ENCODE data around the gene BTRC.

The BTRC gene

GRCh38 chr10:101405001-101405400 lies 51.0 kb downstream of the BTRC start:
- Histone ChIP-seq H2AFZ (ENCODE audit: insufficient read depth, low read length, poor library complexity) (no peak overlapping the region), H4K12ac (ENCODE audit: low read depth, low read length) (no peak overlapping the region), H3K79me2 (ENCODE audit: control insufficient read depth, insufficient read depth, low read length, poor library complexity) (no peaks in the 10 kb centered on the region), H4K91ac (ENCODE audit: low read depth, low read length) (no peak overlapping the region), H2AK5ac (ENCODE audit: low read length) (no peak overlapping the region), H3K23ac (ENCODE audit: low read length) (no peak overlapping the region), H3K4ac (ENCODE audit: low read depth, low read length) (no peak overlapping the region), H3K27me3 (ENCODE audit: insufficient read depth, low read length) (no peaks in the 10 kb centered on the region), H3K4me2 (ENCODE audit: low read length) (no peak overlapping the region), H3K9ac (ENCODE audit: low read length) (no peak overlapping the region), H3K9me3 (ENCODE audit: insufficient read depth, low read depth, low read length) (no peaks in the 10 kb centered on the region), H3K79me1 (ENCODE audit: low read length) (no peaks in the 10 kb centered on the region), H3K27ac (ENCODE audit: low read depth, low read length) (no peak overlapping the region), H3K4me1 (ENCODE audit: control insufficient read depth in 1 of 2, insufficient read depth in 2 of 2, low read length in 2 of 2) (peaks cover 3 to 4% of the 10 kb centered on the region in 2 experiments), H3K14ac (ENCODE audit: low read length) (no peak overlapping the region), H3K18ac (ENCODE audit: low read length) (no peak overlapping the region), H3K36me3 (ENCODE audit: control insufficient read depth in 1 of 2, insufficient read depth in 2 of 2, low read length in 2 of 2) (no peaks in the 10 kb centered on the region), H2BK120ac (ENCODE audit: insufficient read depth, low read length, poor library complexity) (no peak overlapping the region), H3K4me3 (ENCODE audit: low read depth, low read length) (no peak overlapping the region), H4K8ac (ENCODE audit: low read depth, low read length) (no peak overlapping the region), H2BK12ac (ENCODE audit: low read length) (no peak overlapping the region), H2BK5ac (ENCODE audit: low read depth, low read length, poor library complexity) (no peak overlapping the region)
- no CpG with 5 or more reads among the region's 2 CpGs for WGBS (ENCODE audit: extremely low coverage, insufficient coverage, insufficient read length)
- no peak for DNase-seq

DNA sequence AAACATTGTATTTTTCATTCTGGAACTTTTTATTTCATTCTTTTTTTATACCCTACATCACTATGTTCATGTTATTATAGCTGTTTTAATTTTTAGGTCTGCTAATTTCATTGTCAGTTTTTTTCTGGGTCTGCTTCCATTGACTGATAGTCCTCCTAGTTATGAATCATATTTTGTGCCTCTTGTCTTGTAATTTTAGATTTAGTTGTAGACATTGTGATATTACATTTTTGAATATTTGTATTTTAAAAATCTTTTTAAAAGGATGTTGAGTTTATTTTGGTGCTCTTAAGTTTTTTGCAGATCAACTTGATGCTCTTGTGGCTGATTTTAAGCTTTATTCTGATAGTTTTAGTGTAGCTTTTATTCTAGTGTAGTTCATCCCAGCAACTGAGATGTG lies 57.6 kb downstream of the BTRC start:
- Histone ChIP-seq H3K4ac (ENCODE audit: low read depth, low read length) (no peak overlapping the region), H3K79me1 (ENCODE audit: low read length) (no peaks in the 10 kb centered on the region)

DNA sequence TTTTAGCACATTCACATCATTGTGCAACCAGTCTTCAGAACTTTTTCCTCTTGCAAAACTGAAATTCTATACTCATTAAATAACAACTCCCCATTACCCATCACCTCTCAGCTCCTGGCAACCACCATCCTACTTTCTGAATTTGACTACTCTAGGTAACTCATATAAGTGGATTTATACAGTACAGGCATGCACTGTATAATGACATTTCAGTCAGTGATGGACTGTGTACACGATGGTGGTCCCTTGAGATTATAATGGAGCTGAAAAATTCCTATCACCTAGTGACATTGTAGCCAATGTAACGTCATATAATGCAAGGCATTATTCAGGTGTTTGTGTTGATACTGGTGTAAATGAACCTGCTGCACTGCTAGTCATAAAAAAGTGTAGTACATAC lies 60.1 kb downstream of the BTRC start:
- Histone ChIP-seq H3K18ac (ENCODE audit: low read length) (no peak overlapping the region), H3K27ac (ENCODE audit: low read depth, low read length) (no peak overlapping the region), H3K79me2 (ENCODE audit: control insufficient read depth, insufficient read depth, low read length, poor library complexity) (no peaks in the 10 kb centered on the region), H3K4me2 (ENCODE audit: low read length) (no peak overlapping the region), H3K4me1 (ENCODE audit: control insufficient read depth in 1 of 2, insufficient read depth in 2 of 2, low read length in 2 of 2) (no peaks in the 10 kb centered on the region), H3K4ac (ENCODE audit: low read depth, low read length) (no peak overlapping the region), H2AFZ (ENCODE audit: insufficient read depth, low read length, poor library complexity) (no peak overlapping the region), H4K12ac (ENCODE audit: low read depth, low read length) (no peak overlapping the region), H2AK5ac (ENCODE audit: low read length) (no peak overlapping the region), H2BK12ac (ENCODE audit: low read length) (no peak overlapping the region), H3K4me3 (ENCODE audit: low read depth, low read length) (no peak overlapping the region), H3K36me3 (ENCODE audit: control insufficient read depth in 1 of 2, insufficient read depth in 2 of 2, low read length in 2 of 2) (no peaks in the 10 kb centered on the region), H2BK5ac (ENCODE audit: low read depth, low read length, poor library complexity) (no peak overlapping the region), H4K8ac (ENCODE audit: low read depth, low read length) (no peak overlapping the region), H3K14ac (ENCODE audit: low read length) (no peak overlapping the region), H3K9me3 (ENCODE audit: insufficient read depth, low read depth, low read length) (no peaks in the 10 kb centered on the region), H4K91ac (ENCODE audit: low read depth, low read length) (no peak overlapping the region), H3K27me3 (ENCODE audit: insufficient read depth, low read length) (no peaks in the 10 kb centered on the region), H3K23ac (ENCODE audit: low read length) (no peak overlapping the region), H2BK120ac (ENCODE audit: insufficient read depth, low read length, poor library complexity) (no peak overlapping the region), H3K9ac (ENCODE audit: low read length) (no peak overlapping the region), H3K79me1 (ENCODE audit: low read length) (no peaks in the 10 kb centered on the region)
- WGBS (ENCODE audit: extremely low coverage, insufficient coverage, insufficient read length), result no CpG with 5 or more reads among the region's 2 CpGs
- DNase-seq, result no peak

More for the DNA sequence above, 57.6 kb downstream of the BTRC start:
- H3K18ac ChIP-seq (ENCODE audit: low read length), result no peak overlapping the region
- H3K4me3 ChIP-seq (ENCODE audit: low read depth, low read length), result no peak overlapping the region
- no peaks in the 10 kb centered on the region for H3K4me1 ChIP-seq (ENCODE audit: control insufficient read depth in 1 of 2, insufficient read depth in 2 of 2, low read length in 2 of 2)
- no peak overlapping the region for H3K23ac ChIP-seq (ENCODE audit: low read length)
- no peak overlapping the region for H3K9ac ChIP-seq (ENCODE audit: low read length)
- H3K9me3 ChIP-seq (ENCODE audit: insufficient read depth, low read depth, low read length), result no peaks in the 10 kb centered on the region
- H4K12ac ChIP-seq (ENCODE audit: low read depth, low read length), result no peak overlapping the region
- DNase-seq, result no peak
- H3K27me3 ChIP-seq (ENCODE audit: insufficient read depth, low read length), result no peaks in the 10 kb centered on the region
- H3K14ac ChIP-seq (ENCODE audit: low read length), result no peak overlapping the region
- no peak overlapping the region for H4K8ac ChIP-seq (ENCODE audit: low read depth, low read length)
- no peak overlapping the region for H3K27ac ChIP-seq (ENCODE audit: low read depth, low read length)
- no peaks in the 10 kb centered on the region for H3K79me2 ChIP-seq (ENCODE audit: control insufficient read depth, insufficient read depth, low read length, poor library complexity)
- H2BK5ac ChIP-seq (ENCODE audit: low read depth, low read length, poor library complexity), result no peak overlapping the region
- H3K4me2 ChIP-seq (ENCODE audit: low read length), result no peak overlapping the region
- no peaks in the 10 kb centered on the region for H3K36me3 ChIP-seq (ENCODE audit: control insufficient read depth in 1 of 2, insufficient read depth in 2 of 2, low read length in 2 of 2)
- H2AK5ac ChIP-seq (ENCODE audit: low read length), result no peak overlapping the region
- no peak overlapping the region for H4K91ac ChIP-seq (ENCODE audit: low read depth, low read length)
- H2BK120ac ChIP-seq (ENCODE audit: insufficient read depth, low read length, poor library complexity), result no peak overlapping the region
- no peak overlapping the region for H2AFZ ChIP-seq (ENCODE audit: insufficient read depth, low read length, poor library complexity)
- no peak overlapping the region for H2BK12ac ChIP-seq (ENCODE audit: low read length)

DNA sequence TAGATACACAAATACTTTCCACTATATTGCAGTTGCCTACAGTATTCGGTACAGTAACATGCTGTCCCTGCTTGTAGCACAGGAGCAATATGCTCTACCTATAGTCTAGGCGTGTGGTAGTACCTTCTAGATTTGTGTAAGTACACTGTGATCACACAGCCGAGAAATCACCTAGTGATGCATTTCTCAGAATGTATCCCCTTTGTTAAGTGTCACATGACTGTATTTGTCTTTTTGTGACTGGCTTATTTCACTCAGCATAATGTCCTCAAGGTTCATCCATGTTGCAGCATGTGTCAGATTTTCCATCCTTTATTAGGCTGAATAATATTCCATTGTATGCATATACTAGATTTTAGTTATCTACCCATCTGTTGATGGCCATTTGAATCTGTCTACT lies 61.9 kb downstream of the BTRC start:
- no peaks in the 10 kb centered on the region for H3K4me1 ChIP-seq (ENCODE audit: control insufficient read depth in 1 of 2, insufficient read depth in 2 of 2, low read length in 2 of 2)
- H3K23ac ChIP-seq (ENCODE audit: low read length), result no peak overlapping the region
- H3K4ac ChIP-seq (ENCODE audit: low read depth, low read length), result no peak overlapping the region
- H3K9me3 ChIP-seq (ENCODE audit: insufficient read depth, low read depth, low read length), result no peaks in the 10 kb centered on the region
- no peak overlapping the region for H2AFZ ChIP-seq (ENCODE audit: insufficient read depth, low read length, poor library complexity)
- H3K27me3 ChIP-seq (ENCODE audit: insufficient read depth, low read length), result no peaks in the 10 kb centered on the region
- no CpG with 5 or more reads among the region's 3 CpGs for WGBS (ENCODE audit: extremely low coverage, insufficient coverage, insufficient read length)
- H3K79me2 ChIP-seq (ENCODE audit: control insufficient read depth, insufficient read depth, low read length, poor library complexity), result no peaks in the 10 kb centered on the region
- no peak overlapping the region for H2AK5ac ChIP-seq (ENCODE audit: low read length)
- H2BK12ac ChIP-seq (ENCODE audit: low read length), result no peak overlapping the region
- H3K36me3 ChIP-seq (ENCODE audit: control insufficient read depth in 1 of 2, insufficient read depth in 2 of 2, low read length in 2 of 2), result no peaks in the 10 kb centered on the region
- DNase-seq, result no peak
- H3K18ac ChIP-seq (ENCODE audit: low read length), result no peak overlapping the region
- no peaks in the 10 kb centered on the region for H3K79me1 ChIP-seq (ENCODE audit: low read length)
- H3K27ac ChIP-seq (ENCODE audit: low read depth, low read length), result no peak overlapping the region
- no peak overlapping the region for H4K12ac ChIP-seq (ENCODE audit: low read depth, low read length)
- no peak overlapping the region for H3K4me3 ChIP-seq (ENCODE audit: low read depth, low read length)
- H3K9ac ChIP-seq (ENCODE audit: low read length), result no peak overlapping the region
- no peak overlapping the region for H3K4me2 ChIP-seq (ENCODE audit: low read length)
- no peak overlapping the region for H3K14ac ChIP-seq (ENCODE audit: low read length)
- no peak overlapping the region for H2BK5ac ChIP-seq (ENCODE audit: low read depth, low read length, poor library complexity)
- no peak overlapping the region for H2BK120ac ChIP-seq (ENCODE audit: insufficient read depth, low read length, poor library complexity)
- no peak overlapping the region for H4K8ac ChIP-seq (ENCODE audit: low read depth, low read length)
- H4K91ac ChIP-seq (ENCODE audit: low read depth, low read length), result no peak overlapping the region

Data from trophoblast cell (in vitro differentiated cells and primary cell).